Measurements from ENCODE around the gene PLTP.

Gene PLTP

DNA sequence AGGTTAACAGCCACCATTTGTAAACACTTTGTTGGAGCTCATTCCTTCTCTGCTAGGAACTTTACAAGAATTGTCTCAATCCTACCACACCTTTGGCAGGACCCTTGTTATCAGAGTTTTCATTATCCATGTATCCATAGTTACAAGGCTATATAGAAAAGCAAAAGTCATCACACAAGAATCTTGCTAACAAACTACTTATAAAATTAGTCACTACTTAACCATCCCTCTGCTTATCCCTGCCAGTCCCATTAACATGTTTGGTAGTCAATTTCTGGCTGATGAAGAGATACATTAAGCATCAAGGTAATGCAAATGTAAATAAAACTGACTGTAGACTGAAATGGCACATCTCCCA, 44.2 kb downstream of the PLTP start:
- DNase-seq: no peak

- no peak for DNase-seq
These were observed 44.7 kb downstream of the PLTP start for GRCh38 chr20:45867136-45867818.

- no peak for DNase-seq
These were observed 45.5 kb downstream of the PLTP start for GRCh38 chr20:45866454-45866853.

DNA sequence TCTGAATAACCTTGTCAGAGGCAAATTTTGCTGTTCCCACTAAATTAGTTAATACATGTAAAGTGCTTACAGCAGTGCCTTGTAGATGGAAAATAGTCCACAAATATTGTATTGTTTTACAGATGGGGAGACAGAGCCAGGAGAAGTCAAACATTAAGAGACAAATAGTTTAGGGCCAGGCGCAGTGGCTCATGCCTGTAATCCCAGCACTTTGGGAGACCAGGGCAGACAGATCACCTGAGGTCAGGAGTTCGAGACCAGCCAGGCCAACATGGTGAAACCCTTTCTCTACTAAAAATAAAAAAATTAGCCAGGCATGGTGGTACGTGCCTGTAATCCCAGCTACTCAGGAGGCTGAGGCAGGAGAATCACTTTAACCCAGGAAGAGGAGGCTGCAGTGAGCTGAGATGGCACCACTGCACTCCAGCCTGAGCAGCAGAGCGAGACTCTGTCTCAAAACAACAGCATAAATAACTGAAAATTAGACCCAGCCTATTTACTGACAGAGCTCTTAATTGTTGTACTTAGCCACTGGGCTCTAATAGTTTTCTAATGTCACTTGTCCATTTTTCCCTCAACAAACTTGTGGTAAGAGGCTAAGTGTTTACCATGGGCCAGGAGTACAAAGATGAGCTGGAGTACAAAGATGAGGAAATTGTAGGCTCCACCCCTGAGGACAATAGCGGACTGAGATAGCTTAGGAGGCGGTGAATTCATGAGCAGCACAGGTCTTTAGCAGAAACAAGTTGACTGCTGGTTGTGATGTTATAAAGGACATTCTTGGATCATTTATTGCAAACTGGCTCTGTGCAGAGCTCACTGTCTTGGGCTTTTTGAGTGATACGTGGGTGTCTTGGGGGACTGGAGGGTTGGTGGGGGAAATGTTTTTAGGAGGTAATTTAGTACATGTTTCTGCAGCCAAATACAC, 48.1 kb downstream of the PLTP start:
- no peak for DNase-seq

DNA sequence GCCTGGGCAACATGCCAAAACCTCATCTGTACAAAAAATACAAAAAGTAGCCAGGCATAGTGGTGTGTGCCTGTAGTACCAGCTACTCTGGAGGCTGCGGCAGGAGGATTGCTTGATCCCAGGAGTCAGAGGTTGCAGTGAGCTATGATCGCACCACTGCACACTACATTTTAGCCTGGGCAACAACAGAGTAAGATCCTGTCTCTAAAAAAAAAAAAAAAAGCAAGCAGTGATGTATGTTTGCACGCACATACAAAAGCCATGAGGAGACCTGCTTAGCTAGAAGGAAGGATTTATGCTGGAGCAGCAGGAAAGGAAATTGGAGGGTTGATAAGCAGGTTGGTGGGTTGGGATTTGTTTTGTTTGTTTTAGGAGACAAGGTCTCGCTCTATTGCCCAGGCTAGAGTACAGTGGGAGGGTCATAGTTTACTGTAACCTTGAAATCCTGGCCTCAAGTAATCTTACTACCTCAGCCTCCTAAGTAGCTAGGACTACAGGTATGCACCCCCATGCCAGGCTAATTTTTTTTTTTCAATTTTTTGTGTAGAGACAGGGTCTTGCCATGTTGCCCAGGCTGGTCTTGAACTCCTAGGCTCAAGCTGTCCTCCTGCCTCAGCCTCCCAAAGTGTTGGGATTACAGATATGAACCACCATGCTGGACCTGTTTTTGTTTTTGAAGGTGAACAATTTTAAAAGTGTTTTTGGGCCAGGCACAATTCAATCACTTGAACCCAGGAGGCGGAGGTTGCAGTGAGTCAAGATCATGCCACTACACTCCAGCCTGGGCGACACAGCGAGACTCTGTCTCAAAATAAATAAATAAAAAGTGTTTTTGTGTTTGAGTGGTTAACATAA, 50.5 kb downstream of the PLTP start:
- DNase-seq: no peak

DNA sequence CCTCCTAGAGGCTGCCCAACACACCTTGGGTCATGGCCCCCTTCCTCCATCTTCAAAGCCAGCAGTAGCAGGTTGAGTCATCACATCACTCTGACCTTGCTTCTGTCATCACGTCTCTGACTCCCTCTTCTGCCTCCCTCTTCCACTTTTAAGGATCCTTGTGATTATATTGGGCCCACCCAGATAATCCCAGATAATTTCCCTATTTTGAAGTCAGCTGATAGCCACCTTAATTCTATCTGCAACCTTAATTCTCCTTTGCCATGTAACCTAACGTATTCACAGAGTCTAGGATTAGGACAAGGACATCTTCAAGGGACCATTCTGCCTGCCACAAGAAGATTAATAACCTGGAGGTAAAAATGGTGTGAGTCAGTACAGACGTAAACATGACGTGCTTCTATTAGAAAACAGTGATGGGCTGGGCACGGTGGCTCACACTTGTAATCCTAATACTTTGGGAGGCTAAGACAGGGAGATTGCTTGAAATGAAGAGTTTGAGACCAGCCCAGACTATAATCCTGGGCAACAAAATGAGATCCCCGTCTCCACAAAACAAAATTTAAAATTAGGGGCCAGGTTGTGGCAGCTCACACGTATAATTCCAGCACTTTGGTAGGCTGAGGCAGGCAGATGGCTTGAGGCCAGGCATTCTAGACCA, 51.3 kb downstream of the PLTP start:
- DNase-seq: no peak

- DNase-seq: no peak
These were observed 52.0 kb downstream of the PLTP start for GRCh38 chr20:45859916-45860315.

DNA sequence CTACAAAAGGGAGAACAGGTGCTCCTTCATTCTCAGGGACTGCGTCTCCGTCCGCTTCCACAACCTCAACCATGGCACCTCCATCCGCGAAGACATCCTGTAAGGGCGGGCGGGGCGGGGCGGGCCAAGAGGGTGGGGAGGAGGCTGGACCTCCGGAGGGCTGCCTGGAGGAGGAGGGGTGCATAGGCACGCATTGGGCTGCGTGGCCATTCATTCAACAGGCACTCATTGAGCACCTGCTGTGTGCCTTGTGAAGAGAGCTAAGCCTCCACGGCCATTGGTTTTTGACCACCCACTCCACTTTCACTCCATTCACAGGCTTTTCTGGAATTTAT, 54.1 kb downstream of the PLTP start:
- no peak for DNase-seq

DNA sequence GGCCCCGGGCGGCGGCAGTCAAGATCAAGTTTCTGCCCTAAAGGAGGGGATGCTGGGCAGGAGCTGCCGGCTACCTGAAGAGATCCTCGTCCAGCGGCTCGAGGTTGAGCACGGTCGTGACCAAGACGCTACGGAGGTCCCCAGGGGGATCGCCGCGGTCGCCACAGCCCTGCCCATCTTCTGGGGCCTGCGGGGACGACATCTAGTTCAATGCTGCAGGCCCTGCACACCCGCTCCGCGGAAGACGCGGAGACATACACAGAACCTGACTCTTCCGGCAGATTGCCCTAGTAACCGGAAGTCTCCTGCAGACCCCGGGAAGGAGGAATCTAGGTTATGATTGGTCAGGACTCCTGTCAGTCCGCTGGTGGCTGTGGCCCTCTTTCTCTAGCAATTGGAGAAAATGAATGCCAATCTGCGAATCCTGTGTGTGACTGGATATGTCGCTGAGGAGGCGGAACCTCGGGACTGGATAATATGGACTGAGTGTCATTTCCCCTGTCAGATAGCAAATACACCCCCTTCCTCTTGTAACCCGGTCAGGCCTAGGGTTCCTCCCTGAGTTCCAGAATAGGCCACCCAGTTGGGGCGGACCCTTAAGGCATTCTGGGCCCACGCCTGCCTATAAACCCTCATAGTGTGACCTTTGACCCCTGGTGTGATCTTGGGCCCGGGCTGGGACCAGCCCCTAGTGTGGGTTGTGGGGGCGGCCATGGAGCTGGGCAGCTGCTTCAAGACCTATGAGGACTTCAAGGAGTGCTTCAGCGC, 54.7 kb downstream of the PLTP start, which contains the start of the genes ACOT8 and ZSWIM3:
Gene ACOT8 (minus strand): TSS at position 279 of the 768 bp plus-strand sequence. CDS start 77 bp downstream, at position 202.
Gene ZSWIM3 (plus strand): TSS at position 501 of the 768 bp plus-strand sequence. CDS start 212 bp downstream, at position 713.
- peak; percentile 83 for DNase-seq

DNA sequence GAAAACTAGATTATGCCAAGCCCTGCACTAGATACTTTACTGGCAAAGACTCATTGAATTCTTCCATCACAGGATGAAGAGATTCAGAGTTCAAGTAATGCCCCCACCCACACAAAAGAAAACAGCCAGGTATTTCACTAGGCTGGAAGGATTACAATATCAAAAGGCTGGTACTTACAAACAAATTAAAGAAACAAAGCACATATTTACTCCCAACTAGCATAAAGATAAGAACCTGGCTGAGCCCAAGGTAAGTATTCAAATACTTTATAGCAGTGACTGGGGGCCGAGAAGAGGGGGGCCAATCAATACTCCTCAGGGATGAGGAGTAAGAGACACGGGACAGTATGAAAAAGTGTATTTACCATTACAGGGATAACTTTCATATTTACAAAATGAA, 58.5 kb downstream of the PLTP start:
- DNase-seq: no peak

DNA sequence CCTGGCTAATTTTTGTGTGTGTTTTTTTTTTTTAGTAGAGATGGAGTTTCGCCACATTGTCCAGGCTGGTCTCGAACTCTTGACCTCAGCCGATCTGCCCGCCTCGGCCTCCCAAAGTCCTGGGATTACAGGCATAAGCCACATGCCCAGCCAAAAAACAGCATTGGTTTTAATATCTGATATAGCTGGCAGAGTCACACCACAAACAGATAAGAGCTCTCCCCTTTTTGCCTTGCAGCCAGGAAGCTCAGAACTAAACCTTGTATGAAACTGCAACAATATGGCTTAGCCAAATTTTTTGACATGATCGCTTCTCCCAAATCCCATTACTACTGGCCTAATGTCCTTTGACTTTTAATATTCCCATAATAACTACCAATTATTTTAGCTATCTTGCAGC, 59.6 kb downstream of the PLTP start:
- no peak for DNase-seq

- DNase-seq: no peak
These were observed 60.5 kb downstream of the PLTP start for GRCh38 chr20:45851501-45851900.

- DNase-seq: no peak
These were observed 61.0 kb downstream of the PLTP start for GRCh38 chr20:45850926-45851325.

DNA sequence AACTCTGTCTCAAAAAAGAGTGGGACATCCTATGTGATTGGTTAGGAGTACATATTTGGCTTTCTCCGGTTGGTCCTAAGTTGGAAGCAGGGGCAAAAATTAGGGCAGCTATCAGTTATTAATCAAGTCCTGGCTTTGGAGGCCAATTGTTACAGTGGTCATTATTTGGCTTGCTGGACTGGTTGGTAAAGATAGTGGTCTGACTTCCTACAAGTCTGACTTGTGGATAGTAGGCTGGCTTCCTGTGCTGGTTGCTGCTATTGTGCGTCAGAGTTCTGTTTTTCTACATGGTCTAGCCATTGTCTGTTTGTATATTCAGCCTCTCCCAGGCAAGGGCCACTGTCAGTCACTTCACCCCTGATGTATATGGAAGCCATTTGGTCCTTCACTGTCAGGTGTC, 61.7 kb downstream of the PLTP start:
- DNase-seq: no peak

GRCh38 chr20:45848969-45849582, 62.9 kb downstream of the PLTP start:
- no peak for DNase-seq
